Hematopoietic multipotent progenitor cell treated with erythropoietin and hydrocortisone succinate and interleukin-3 and kit ligand, for 8 days (in vitro differentiated cells): ENCODE measurements around the gene KRTAP12-2.
"Not testable (repeated sequence)": the region's sequence is repeated elsewhere in the genome, so short reads cannot be mapped to it uniquely, and the experiment has no call there.

ENCODE experiments used
- DNase-seq: peaks from one replicate; pipeline ENCODE4 v3.0.0-alpha.2; 2015

KRTAP12-2 gene

GRCh38 chr21:44702111-44702972 lies 35.6 kb upstream of the KRTAP12-2 start:
- DNase-seq: no peak

DNA sequence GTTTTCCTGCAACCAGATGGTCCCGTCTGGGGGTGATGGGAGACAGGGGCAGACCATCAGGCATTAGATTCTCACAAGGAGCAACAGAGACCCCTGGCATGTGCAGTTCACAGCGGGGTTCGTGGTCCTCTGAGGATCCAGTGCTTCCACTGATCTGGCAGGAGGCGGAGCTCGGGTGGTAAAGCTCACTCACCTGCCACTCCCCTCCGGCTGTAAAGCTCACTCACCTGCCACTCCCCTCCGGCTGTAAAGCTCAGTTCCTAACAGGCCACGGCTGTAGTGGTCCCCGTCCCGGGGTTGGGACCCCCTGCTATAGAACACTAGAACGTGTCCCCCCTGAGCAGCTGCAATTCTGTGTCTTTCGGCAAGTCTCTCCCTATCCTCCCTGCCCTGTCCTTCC lies 34.8 kb upstream of the KRTAP12-2 start:
- DNase-seq: no peak

DNA sequence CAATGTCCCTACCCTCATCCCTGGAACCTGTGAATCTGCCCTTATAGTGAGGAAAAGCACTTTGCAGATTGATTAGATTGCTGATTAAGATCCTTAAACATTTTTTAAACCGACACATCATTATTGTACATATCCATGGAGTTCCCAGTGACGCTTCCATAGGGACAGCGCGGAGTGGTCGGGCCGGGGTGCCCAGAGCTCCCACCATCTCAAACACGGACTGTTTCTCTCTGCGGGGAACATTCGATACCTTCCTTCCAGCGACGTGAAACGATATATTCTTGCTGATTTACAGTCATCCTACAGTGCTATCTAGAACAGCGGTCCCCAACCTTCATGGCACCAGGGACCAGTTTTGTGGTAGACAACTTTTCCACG lies 34.3 kb upstream of the KRTAP12-2 start:
- no peak for DNase-seq

DNA sequence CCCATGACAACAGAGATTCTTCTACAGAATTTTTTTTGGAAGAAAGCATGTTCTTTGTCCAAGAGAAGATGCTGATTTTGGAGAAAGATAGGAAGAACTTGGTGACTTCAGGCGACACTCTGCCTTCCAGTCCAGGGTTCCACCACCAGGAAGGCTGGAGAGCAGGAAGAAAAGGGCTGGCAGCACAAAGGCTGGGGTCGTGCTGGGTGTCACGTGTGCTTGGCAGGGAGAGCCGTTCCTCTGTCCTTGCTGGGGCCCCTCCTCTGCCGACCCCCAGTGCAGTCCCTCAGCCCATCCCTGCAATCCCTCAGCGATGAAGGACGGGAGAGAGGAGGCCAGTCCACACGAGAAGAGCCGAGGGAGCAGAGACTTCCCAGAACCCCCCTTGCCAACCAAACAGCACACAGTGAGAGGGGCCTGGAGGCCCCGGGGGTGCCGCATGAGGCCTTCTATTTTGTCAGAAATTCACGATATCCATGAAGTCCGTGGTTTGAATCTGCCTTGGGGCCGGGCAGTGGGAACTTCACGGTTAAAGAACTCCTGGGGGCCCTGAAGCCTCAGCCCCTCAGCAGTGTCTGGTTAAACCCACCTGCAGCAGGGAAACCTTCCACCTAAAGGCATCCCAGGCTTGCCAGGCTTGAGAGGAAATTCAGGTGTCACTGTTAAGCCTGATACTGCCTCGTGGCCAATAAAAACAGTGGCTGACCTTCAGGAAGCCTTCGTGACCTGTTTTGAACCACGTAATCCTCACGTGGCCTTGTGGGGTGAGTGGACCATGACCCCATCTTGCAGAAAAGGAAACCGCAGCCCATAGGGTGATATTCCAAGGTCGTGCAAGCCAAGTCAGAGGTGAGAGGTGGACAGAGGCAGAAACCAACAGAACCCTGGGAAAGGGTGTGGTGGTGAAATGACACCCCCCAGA lies 33.6 kb upstream of the KRTAP12-2 start:
- no peak for DNase-seq

- no peak for DNase-seq
Measured at GRCh38 chr21:44699502-44700001, 32.8 kb upstream of the KRTAP12-2 start.

GRCh38 chr21:44697811-44698734 lies 31.3 kb upstream of the KRTAP12-2 start:
- no peak for DNase-seq

GRCh38 chr21:44697172-44697810 lies 30.6 kb upstream of the KRTAP12-2 start, which contains the start of gene KRTAP10-12:
Gene KRTAP10-12, plus strand, starts transcription at chr21:44697172. Its CDS starts 30 bp downstream, at chr21:44697202.
- not testable (repeated sequence) for DNase-seq

DNA sequence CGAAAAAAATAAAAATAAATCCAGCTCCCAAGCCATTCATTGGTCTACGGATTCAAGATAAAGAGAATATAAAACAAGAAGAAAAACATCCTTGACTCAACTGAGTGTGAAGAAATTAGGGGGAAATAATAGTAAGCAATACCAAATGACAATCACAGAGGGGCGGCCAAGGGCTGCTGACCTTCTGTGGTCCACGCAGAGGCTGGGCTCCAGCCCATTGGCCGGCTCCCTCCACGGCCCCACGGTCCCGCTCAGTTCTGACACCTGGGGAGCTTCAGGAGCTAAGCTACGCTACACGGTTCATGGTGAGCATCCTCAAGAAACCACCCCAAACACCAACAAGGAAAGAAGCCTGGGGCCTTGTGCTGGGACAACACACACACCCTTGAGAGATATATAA lies 29.8 kb upstream of the KRTAP12-2 start:
- DNase-seq: no peak

DNA sequence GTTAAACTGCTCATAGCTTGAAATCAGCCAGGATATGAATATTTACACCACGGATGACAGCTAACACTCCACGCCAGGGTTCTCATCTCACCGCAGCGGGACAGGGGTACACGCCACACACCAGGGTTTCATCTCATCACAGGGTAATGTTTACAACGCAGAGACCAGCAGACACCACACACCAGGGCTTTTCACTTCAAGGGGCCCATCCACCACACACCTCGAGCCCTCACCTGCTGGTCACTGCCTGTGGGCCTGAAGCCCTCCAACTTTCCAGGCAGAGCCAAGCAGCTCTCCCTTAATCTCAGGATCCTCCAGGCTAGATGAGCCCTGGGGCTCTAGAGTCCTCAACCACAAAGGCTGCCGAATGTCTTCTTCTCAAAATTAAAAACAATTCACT lies 28.9 kb upstream of the KRTAP12-2 start:
- no peak for DNase-seq

- DNase-seq: no peak
Measured at GRCh38 chr21:44695184-44695583, 28.5 kb upstream of the KRTAP12-2 start.

GRCh38 chr21:44694776-44695175 lies 28.0 kb upstream of the KRTAP12-2 start:
- no peak for DNase-seq

DNA sequence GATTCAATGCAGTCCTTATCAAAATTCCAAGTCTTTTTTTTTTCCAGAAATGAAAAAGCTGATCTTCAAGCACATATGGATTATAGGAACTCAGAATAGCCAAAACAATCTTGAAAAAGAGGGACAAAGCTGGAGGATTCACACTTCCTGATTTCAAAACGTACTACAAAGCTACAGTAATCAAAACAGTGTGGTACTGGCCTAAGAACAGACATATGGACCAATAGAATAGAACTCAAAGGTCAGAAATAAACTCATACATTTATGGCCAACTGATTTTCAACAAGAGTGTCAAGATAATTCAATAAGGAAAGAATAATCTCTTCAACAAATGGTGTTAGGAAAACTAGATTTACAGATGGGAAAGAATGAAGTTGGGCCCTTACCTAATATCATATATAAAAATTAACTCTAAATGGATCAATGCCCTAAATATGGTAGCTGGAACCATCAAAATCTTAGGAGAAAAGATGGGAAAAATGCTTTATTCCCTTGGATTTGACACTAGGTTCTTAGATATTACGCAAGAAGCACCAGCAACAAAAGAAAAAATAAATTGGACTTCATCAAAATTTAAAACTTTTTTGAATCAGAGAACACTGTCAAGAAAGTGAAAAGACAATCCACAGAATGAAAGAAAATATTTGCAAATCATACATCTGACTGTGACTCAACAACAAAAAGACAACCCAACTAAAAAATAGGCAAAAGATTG lies 26.2 kb upstream of the KRTAP12-2 start:
- DNase-seq: no peak

- DNase-seq: no peak
Measured at GRCh38 chr21:44691686-44692085, 25.0 kb upstream of the KRTAP12-2 start.

DNA sequence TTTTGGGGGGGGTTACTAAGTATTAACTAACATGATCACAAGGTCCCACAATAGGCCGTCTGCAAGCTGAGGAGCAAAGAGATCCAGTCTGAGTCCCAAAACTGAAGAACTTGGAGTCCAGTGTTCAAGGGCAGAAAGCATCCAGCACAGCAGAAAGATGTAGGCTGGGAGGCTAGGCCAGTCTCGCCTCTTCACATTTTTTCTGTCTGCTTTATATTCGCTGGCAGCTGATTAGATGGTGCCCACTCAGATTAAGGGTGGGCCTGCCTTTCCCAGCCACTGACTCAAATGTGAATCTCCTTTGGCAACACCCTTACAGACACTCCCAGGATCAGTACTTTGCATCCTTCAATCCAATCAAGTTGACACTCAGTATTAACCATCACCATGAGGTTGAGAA lies 23.0 kb upstream of the KRTAP12-2 start:
- not testable (repeated sequence) for DNase-seq

GRCh38 chr21:44687671-44688070 lies 20.9 kb upstream of the KRTAP12-2 start:
- DNase-seq: no peak

DNA sequence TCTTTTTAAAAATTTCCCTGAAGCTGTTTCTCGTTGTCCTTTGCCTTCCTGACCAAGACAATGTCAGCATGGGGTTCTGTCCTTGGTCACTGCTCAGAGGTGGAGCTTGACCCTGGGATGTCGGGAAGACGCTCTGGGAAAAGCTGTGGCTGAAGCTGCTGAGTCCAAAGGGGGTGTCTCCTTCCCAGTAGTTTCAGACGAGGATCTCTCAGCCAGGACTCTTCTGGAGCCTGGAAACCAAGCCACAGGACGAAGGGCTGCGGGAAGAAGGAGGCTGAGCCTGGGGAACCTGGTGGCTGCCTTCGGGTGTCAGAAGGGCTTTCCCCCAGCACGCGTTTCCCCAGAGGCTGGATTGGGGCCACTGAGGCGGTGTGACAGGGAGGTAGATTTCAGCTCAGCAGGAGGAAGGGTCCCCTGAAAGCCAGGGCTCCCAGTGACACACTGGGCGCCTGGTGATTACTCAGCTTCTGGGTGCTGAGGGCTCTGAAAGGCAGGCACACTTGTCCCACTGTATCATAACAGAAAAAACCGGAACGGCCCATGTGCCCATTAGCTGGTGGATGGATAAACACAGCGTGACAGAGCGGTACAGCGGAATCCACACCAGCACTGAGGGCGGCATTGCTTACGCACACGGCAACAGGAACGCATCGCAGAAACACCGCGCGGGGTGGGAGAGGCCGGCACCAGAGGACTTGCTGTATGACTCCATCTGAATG lies 20.3 kb upstream of the KRTAP12-2 start:
- no peak for DNase-seq

DNA sequence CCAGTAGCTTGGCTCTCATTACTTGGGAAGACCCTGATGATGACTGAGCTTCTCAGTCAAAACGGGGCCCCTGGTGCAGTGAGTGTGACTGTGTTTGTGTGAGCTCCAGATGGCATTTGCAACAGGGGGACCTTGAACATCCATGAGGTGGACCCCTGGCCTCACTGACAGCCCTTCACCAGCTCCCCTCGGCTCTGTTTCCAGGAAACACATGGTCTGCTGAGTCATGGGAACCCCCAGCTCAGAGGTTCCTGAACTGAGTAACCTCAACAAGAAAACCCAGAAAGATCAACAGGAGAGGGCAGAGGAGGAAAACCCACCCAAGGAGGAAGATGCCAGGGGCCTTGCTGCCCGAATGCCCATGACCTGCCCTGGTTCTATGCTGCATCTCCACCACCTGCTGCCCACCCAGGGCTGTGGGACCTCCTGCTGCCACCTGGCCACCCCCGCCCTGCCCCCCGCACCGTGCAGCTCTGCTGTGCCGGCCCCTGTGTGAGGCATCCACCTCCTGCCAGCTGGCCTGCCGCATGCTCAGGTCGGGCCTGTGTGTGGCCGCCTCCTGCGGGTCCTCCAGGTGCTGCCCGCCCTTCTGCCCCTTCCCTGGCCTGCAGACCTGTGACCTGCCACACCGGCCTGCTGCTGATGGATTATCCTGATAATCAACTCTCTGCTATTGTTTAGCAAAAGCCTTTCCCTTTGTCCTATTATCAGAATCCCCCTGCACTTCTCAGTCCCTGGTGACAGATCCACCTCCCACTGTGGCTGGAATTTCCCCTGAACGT lies 19.5 kb upstream of the KRTAP12-2 start:
- no peak for DNase-seq

GRCh38 chr21:44685050-44685449 lies 18.3 kb upstream of the KRTAP12-2 start:
- not testable (repeated sequence) for DNase-seq

GRCh38 chr21:44684483-44684882 lies 17.8 kb upstream of the KRTAP12-2 start:
- DNase-seq: no peak

GRCh38 chr21:44684077-44684476 lies 17.4 kb upstream of the KRTAP12-2 start:
- DNase-seq: no peak
